NAMALWA (cell line): Measurements from ENCODE around the gene ZNF385A.

Experiments used
- DNase-seq: peaks from one replicate; pipeline ENCODE4 v3.0.0-alpha.2; 2015; ENCODE audit warnings: low spot score

ZNF385A gene

DNA sequence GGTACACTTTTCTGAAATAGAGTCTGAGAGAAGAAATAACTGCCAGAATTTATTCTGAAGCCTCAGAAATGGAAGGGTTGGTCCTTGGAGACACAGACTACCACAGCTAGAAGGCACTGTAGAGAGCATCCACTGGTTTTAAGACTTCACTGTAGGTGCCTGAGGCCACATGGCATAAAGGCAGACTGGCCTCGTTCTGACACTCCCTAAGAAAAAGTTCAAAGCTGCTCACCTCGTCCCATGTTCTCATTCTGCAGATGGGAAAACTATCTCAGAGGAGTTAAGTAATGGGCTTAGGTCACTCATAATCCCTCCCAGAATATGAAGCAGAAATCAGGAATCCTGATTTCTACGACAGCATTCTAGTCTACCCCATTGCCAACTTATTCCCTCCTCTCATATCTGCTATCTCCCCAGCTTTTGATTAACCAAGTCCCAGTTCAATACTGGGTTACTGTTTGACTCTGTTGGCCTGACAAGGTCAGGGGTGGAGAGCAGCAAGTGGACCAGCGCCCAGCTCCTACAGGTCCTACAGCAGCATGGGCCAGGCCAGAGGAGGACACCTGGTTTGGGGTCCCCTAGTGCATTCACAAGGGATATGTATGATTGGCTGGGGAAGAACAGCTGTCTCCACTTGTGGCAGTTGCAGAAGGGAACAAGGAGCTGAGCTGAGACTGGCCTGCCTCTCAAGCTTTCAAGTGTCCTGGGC is 30.8 kb upstream of the ZNF385A start:
- DNase-seq: no peak

DNA sequence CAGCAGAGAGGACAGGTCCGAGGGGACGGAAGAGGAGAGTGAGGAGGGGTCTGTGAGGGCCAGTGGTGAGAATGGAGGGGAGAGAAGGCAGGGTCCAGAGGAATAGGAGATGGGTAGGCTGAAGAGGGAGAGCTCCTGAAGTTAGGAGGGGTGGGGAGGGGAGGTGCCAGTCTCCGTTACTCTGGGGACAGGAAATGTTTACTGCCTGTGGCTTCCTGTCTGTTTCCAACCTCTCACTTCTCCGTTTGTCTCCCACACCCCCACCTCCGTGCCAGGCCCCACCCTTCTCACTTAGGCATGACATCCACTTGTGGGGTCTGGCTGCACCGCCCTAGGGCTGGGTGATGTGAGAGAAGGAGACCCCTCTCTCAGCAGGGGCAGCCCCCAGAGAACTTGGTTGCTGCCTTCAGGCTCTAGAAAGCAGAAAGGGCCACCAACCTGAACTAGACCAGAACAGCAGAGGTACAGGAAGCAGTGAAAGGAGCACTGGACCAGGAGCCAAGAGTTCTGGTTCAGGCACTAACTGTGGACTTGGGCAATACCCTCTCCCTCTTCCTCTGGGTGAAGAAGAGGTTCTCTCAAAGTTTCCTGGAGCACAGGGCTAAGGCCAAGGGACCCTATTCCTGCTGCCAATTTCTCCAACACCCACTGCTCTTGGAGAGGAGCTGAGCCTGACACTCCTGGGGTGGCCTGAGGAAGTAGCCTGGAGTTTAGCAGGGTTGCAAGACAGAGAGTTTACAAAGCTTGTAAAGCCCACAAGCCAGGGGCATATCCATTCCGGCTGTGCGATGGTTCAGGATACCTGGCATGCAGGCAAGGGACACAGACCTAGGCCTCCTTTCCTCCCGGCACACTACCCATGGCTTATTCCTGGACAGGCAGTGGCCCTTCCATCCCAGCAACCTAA is 29.0 kb upstream of the ZNF385A start:
- peak; percentile 57 for DNase-seq

DNA sequence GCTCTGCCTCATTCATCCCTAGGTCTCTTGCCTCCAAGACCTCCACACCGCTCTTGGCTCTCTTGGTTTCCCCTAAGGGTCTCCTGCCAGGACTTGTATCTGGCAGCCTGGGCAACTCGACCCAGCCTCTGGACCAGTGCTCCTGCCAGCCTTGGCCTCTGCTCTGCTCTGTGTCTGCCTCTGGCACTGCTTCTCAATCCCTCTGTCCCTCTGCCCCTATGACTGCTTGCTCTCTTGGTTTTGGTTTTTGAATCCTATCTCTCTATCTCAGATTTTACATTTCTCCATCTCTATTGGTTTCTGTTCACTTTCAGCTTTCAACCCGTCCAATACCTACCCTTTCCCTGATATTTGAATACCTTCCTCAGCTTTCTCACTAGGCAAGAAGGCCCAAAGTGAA is 28.3 kb upstream of the ZNF385A start:
- no peak for DNase-seq

DNA sequence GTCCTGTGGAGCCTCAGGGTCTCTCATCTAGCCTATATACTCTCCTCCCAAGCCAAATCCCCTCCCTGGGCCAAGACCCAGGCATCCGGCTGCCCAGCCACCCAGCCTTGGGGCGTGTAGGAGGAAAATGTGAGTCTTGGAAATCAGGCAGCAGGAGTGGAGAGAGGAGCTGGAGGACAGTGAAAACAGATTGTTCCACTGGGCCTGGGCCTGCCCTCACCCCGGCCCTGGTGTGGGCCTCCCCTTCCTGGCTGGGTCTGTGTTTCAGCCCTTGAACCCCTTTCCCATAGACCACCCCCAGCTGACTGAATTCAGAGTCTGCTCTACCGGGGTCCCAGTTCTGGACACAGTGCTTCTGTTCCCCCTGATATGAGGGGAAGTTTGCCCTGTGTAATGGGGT is 27.8 kb upstream of the ZNF385A start:
- no peak for DNase-seq

DNA sequence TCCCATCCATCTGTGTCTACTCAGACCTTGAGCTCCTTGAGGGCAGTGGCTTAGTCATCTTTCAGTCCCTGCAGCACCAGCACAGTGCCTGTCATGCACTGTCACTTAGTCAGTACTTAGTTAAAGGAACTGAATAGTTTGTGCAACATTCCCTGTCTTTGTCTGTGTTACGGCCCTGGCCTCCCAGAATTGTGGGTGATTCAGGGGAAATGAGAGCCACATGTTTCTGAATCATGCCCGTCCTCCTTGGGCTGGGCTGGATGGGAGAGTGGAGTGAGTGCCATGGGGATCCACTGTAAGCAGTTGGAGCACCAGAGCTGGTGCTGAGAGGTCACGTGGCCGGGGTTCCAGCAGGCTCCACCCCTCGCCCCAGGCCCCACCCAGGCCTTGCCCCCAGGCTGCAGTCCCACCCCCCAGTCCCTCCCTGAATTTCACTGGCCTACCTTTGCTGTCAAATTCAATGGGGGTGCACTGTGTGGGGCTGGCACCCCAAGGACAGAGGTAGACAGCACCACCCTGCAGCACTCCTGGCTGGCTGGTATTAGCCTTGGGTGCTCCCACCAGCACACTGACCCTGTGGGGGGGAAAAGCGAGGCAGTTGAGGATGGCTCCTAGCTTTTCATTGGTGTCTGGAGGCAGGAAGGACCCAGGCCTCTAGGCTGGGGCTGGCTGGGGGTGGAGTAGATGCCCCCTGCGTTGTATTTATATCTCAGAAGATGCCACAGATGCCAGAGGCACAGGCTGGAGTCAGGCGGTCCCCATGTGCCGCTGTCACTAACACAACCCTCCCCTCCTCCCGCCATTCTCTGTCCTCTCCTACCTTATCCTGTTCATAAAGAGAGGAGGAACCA is 27.1 kb upstream of the ZNF385A start:
- DNase-seq: peak; percentile 42

DNA sequence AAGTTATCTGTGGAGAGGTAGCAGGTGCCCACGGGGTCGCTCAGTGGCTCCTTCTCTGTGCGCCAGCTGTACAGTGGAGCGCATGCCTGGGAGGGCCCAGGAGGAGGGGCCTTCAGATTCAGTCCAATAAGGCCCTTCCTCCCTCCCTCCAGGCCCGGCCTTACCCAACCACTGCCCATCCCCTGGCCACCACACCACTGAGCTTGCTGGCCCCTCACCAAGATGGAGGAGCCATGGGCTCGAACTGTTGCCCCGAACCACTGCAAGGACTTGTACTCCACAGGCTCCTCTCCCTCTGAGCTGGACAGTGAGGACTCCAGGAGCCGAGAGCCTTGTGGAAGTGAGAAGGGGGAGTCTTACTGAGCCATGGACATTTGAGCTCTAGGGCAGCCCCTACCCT is 24.7 kb upstream of the ZNF385A start:
- DNase-seq: no peak

DNA sequence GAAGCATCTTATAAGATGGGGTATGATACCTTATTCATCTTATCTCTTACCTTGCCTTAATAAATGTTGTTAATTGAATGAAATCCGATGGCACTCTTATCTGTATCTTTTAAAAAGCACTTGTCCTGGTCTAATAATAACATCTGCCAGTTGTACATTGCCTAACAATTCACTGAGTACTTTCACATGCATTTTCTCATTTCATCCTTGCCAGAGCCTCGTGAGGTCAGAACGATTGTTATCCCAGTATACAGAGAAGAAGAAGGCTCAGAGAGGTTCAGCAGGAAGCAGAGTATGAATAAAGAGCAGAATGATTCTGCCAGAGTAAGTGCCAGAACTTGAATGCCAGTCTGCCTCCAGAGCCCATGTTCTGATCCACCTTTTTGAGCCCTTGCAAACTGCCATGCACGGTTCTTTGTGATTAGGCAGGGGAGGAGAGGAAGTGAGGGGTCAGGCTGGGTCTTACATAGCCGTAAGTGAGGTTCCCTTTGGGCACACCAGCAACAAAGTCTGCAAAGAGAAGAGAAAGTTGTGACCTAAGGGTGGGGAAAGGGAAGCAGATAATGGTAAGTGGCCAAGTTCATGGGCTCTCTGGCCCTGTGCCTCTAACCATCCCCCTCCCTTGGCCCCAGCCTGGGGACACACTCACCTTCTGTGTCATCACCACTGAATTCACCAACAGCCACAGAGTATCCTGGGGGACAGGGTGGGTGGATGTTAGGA is 22.8 kb upstream of the ZNF385A start:
- DNase-seq: no peak

DNA sequence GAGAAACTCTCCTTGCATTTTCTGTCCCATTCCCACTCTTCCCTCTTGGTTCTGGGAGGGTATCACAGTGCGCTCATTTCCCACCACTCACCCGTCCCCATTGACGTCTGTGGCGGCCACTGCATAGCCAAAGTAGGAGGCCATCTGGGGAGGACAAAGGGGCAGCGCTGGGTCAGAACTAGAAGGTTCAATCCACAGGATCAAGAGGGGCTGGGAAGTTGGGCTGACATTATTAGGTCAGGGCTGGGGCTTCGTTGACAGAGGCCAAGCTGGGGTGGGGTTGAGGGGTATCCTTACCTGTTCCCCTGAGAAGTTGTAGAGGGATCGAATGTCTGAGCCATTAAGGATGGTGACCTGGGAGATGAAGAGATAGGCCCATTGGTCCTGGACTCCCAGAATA is 21.0 kb upstream of the ZNF385A start:
- DNase-seq: no peak

DNA sequence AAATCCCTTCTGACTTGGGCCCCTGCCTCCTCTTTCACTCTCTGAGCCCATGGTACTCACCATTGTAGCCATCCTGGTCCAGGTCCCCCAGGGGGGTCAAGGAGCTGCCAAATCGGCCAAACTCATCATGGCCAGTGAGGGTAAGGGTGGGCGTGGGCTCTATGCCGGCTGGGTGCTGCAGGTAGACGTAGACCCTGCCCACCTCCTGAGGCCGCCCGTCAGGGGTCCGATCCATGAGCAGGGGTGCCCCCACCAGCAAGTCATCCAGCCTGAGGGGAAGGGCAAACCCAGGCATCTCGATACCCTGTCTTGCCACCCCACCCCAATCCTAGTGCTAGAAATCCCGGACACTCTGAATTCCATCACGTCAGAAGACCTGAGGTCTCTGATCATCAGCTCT is 20.6 kb upstream of the ZNF385A start:
- no peak for DNase-seq

DNA sequence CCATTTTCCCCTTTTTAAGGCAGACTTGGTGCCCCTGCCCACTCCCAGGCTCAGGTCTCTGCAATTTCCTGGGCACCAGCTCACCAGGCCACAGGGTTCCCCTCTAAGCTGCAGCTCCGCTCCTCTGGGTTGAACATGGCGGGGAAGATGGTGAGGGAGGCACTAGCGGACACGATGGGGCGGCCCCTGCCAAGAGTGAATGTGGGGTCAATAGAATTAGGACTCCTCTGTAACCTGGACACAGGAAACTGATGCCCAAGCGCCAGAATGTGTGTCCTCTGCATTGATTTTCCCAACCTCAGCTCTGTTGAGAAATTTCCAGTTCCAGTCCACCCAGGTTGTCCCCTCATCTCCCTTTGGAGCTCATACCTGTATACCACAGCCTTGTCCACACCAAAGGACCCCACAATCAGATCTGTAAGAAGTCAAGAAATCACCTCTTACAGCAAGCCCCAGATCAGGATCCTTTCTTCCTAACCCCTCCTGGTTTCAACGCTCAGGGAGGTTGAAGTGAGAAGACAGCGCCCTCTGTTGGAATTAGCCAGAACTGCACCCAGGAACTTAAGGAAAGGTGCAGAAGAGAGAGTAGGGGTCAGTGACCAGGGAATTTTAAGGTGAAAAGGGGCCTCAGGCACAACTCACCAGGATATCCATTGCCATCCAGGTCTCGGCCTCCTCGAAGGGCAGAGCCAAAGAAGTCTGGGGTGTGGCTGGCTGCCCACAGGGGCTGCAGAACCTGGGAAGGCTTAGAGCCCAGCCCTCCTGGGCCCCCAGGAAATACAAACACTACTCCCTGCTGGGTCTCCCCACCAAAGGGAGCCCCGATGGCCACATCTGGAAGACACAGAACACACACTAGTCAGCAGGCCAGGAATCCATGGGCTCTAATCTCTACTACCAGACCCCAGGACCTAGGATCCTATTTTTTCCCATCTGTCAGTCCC is 19.8 kb upstream of the ZNF385A start:
- DNase-seq: peak; percentile 72

DNA sequence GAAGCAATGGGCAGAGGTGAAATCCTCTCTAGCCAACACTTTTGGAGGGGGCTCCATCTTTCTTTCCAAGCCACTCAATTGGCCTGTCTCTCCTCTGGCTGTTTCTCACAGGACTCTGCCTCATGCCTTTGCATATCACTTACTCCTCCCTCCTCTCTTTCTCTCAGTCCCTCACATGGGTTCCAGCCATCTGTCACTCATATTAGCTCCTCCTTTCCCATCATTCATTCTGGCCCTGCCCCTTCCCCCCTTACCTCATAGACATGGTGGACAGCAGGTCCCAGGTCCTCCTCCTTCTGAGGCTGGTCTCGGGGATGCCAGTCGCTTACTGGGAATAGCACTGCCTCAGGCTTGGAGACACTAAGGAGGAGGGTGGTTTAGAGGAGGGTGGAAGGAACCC is 16.6 kb upstream of the ZNF385A start:
- DNase-seq: no peak

DNA sequence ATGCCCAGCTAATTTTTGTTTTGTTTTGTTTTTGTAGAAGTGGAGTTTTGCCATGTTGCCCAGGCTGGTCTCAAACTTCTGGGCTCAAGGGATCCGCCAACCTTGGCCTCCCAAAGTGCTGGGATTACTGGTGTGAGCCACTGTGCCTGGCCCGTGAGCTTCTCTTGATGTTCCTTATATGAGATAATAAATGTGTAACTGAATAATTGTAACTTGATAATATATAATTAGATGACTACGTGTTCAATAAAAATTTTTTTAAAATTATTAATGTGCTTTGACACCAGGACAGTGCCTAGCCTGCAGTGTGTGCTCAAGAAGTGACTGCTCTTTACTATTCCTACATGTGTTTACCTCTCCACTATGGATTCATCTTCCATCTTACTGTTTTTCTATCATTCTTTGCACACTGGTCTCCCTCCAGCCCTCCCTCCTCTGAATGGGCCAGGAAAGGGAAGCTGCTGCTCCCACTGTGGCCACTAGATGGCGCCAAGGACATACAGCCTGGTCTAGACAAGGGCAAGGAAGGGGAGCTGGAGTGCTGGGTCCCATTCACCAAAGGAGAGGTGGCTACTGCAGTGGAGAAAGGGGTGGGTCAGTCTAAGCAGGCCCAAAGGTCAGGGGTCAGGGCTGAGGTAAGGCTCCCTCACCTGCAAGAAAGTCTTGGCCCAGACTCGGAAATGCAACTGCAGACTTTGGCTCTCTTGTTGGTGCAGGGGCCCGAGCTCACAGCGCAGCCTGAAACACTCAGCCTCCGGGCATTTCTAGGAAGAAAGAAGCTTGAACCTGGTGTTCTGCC is 14.7 kb upstream of the ZNF385A start:
- peak; percentile 90 for DNase-seq

DNA sequence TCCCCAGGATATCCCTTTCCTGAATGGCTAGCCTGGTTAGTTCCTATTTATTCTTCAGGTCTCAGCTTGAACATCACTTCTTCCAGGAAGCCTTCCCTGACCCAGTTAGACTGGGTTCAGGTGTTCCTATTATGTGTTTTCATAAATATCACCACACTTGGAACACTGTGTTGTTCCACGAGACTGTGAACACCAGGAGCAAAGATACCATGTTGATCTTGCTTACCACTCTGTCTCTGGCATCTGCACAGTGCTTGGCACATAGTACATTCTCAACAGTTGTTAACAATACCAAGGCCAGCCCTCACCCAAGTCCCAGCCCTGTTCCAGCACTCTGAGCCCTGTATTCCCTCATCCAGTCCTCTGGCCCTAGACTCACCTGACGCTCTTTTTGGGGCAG is 13.7 kb upstream of the ZNF385A start:
- no peak for DNase-seq

DNA sequence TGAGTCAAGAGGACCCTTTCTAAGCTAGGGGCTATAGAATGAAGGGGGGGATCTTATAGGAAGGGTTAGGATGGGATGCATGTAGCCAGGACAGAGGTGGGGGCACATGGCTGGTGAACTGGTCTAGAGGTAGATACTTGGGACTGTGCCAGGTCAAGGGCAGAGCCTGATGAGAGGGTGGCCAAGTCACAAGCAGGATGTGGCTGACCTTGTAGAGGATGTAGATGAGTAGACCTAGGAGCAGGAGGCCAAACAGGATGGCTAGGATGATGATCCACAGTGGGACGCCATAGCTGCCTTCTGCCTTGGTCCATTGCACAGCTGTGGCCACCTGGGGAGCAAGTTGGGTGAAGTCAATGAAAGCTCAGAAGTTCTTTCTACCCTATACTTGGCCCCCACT is 12.6 kb upstream of the ZNF385A start:
- DNase-seq: no peak

DNA sequence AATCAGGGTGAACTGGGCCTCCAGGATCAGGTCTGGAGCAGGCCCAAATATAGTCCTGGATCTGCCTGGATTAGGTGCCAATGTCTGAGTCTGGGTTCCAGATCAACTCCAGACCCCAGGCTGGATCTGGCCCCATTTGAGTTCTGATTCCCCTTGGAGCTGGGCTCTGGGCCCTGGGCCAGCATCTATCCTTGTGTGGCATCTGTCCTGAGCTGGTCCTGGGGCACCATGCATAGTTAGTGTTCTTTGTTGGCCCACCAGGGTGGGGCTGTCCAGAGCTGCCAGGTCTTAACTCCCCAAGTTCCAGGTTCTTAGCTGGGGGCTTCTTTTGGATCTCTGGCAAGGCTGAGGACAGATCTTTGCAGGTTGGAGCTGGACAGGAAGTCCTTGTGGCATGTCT is 11.0 kb upstream of the ZNF385A start:
- DNase-seq: no peak

DNA sequence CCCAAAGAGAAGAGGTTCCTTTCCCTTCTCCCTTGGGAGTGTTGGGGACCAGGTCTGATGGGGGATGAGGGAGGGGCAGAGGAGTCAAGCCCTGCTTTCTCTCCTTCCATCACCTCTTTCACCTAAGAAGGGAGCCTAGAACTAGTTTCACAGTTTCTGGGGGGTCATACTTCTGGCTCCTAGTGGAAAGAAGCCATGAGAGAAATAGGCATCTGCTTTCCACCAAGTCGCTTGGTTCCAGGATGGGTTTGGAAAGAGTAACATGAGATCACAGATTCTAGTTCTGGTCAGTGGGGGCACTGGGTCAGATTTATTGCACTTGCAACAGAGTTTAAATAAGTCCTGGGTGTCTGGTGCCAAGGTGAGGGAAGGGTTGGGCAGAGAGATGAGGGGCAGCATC is 10.5 kb upstream of the ZNF385A start:
- no peak for DNase-seq

DNA sequence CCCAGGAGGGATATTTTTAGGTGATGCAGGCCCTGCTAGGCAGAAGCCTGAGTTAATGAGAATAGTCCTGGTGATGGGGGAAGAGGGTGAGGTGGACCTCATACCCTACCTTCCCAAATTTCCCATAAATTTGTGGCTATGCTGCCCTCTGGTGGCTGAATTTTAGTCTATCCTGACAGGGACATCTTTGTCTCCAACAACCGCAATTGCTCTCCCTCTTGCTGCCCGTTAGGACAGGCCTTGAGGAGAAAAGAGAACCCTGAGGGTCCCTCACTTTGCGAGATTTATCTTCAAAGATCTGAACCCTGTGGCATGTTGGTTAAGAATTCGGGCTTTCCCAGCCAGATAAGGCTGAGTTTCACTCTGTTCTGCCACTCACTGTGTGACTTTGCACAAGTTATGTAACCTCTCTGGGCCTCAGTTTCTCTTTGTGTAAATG is 9.8 kb upstream of the ZNF385A start:
- DNase-seq: peak; percentile 69

DNA sequence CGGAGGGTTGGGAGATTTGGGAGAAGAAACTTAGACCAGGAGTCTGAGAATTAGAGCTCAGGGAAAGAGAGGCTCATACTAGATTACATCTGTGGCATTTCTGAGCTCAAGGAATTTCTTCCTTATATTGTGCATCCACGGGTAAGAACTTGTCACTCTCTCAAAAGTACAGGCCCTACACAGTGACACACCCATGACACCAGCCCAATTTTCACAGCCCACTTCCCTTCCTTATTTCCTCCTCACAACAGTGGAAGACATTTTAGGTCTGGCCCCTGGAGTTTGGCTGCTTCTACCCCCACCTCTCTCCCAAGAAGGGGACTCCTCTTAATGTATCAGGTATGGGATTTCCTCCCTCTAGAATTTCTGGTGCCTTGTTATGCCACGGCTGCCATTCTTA is 9.2 kb upstream of the ZNF385A start:
- DNase-seq: no peak

DNA sequence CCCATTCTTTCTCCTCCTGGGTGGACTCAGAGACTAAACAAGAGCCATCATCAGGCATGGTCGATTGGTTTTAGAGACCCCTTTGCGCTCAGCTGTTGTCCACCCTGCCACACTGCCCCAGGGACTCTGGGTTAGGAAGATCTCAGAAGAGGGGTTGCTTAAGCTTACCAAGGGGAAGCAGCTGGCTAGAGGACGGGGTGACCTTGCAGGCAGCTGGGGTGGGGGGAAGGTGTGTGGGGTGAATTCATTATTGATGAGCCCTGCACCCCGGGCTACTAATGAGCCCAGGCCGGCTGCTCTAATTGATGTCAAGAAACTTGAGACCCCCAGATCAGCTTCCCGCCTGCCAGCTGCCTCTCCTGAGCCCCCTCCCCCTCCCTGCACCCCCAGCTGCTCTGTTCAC is 8.7 kb upstream of the ZNF385A start:
- DNase-seq: no peak
